Fibroblast of lung (primary cell): ENCODE measurements around the gene PGC.

Experiments used
- EZH2 ChIP-seq: IDR thresholded peaks from 2 replicates; pipeline ENCODE4 v1.5.1; 2012; ENCODE audit warnings: low read length, control low read depth, mild to moderate bottlenecking; ENCODE audit errors: missing control alignments
- TF ChIP-seq, protein P1 (sequence below), 2 donors: IDR thresholded peaks in 1 of 2; conservative IDR thresholded peaks in 1 of 2; 1 replicate in 1 of 2; 2 replicates in 1 of 2; pipeline ENCODE4 v1.5.1; 2011 to 2012; ENCODE audit warnings: low read length in 2 of 2, control low read depth in 1 of 2, inconsistent platforms in 1 of 2, low read depth in 1 of 2, mild to moderate bottlenecking in 1 of 2

DNA sequence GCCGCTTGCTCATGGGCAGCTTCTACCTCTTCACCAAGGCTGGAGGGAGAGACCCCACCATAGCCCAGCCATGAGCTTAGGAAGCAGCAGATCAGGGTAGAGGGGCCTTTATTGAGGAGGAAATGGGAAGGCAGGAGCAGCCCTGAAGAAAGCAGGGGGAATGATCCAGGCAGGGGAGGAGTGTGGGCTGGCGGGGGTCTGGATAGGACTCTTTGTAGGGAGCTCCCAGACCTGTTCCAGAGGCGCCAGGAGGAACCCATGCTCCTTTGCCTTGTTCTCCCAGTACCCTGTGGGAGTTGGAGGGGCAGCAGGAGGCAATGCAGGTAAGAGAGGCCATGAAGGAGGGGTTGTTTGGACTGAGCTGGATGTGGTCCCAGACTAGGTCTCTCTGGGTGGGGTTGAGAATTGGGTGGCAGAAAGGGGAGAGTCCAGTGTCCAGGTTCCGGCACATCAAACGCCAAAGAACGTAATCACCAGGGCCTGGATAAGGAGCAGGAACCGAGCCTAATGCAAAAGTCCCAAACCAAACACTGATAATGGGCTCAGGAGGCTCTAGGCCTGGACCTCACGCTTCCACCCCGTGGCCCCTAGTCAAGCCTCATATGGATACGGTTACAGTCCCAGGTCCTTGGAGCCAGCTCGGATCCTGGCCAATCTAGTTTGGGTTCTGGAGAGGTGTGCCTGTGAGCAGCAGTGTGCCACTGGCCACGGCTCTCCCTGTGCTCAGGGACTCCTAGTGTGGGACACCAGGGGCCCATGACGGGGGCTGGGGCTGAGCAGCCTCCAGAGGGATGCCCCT is 12.1 kb upstream of the PGC start:
- TF ChIP-seq, protein P1, sequence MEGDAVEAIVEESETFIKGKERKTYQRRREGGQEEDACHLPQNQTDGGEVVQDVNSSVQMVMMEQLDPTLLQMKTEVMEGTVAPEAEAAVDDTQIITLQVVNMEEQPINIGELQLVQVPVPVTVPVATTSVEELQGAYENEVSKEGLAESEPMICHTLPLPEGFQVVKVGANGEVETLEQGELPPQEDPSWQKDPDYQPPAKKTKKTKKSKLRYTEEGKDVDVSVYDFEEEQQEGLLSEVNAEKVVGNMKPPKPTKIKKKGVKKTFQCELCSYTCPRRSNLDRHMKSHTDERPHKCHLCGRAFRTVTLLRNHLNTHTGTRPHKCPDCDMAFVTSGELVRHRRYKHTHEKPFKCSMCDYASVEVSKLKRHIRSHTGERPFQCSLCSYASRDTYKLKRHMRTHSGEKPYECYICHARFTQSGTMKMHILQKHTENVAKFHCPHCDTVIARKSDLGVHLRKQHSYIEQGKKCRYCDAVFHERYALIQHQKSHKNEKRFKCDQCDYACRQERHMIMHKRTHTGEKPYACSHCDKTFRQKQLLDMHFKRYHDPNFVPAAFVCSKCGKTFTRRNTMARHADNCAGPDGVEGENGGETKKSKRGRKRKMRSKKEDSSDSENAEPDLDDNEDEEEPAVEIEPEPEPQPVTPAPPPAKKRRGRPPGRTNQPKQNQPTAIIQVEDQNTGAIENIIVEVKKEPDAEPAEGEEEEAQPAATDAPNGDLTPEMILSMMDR (conservative IDR thresholded peaks at IDR 0.05 in 1 of 2, IDR thresholded peaks at IDR 0.05 in 1 of 2; ENCODE audit: low read depth in 1 of 2, low read length in 2 of 2), result no peak
- no peak for TF ChIP-seq EZH2
